ENCODE data around the gene MSI2.

GRCh38 chr17:57606111-57606875 is 350.0 kb downstream of the MSI2 start:
- TF ChIP-seq POLR2A (IDR thresholded peaks at IDR 0.05) (no peak), CTCF (IDR thresholded peaks at IDR 0.05) (no peak)

Measured in adrenal gland (tissue), 5 donors.